ENCODE results near the gene PEAR1. TPM values are rescaled to one million over a fixed set of nuclear protein-coding genes. Genes with fewer than 3 reads are reported as not detected.

PEAR1 gene
- total RNA-seq, 1 experiment from 2014 or later = 0.39 TPM

GRCh38 chr1:156936191-156936590, 42.7 kb downstream of the PEAR1 start:
- no peak overlapping the region for H3K14ac ChIP-seq (ENCODE audit: insufficient read depth, low read length)
- H3K4me3 Mint-ChIP-seq = no peak overlapping the region
- no peak overlapping the region for H4K91ac ChIP-seq (ENCODE audit: insufficient read length, low read depth, low read length)
- H2BK5ac ChIP-seq (ENCODE audit: insufficient read length, low read length) = no peak overlapping the region
- H3K4me2 ChIP-seq (ENCODE audit: insufficient read depth, insufficient read length, low read length) = no peak overlapping the region
- no peaks in the 10 kb centered on the region for H3K9me3 Mint-ChIP-seq
- no peak overlapping the region for H3K18ac ChIP-seq (ENCODE audit: insufficient read length, low read depth, low read length)
- no peak overlapping the region for H4K8ac ChIP-seq (replicated peaks; ENCODE audit: insufficient read length, low read depth, low read length)
- H3K9me3 ChIP-seq (ENCODE audit: control insufficient read depth, low read depth, low read length) = no peaks in the 10 kb centered on the region
- H2BK12ac ChIP-seq (ENCODE audit: insufficient read length, low read depth, low read length) = no peak overlapping the region
- peaks cover 17 to 57% (median 56%) of the 10 kb centered on the region in 3 experiments; a peak in 6 of 7 replicates for H3K36me3 Mint-ChIP-seq (ENCODE audit: insufficient read depth in 1 of 3, low read depth in 3 of 3)
- no peak for TF ChIP-seq CTCF (conservative IDR thresholded peaks at IDR 0.05)
- H3K23me2 ChIP-seq (ENCODE audit: insufficient read length, low read depth, low read length, poor library complexity, severe bottlenecking) = no peaks in the 10 kb centered on the region
- no peak overlapping the region; a peak in 1 of 7 replicates for H3K27ac Mint-ChIP-seq
- H3K9ac ChIP-seq (ENCODE audit: extremely low read depth, insufficient read length, low read length) = no peak overlapping the region
- H3K56ac ChIP-seq (ENCODE audit: insufficient read length, low read depth, low read length) = no peak overlapping the region
- H3K4me1 Mint-ChIP-seq = peaks cover 28 to 38% of the 10 kb centered on the region in 2 experiments
- H3K23ac ChIP-seq (ENCODE audit: insufficient read length, low read depth, low read length) = no peak overlapping the region
- H3K79me1 ChIP-seq (ENCODE audit: insufficient read depth, low read depth, low read length, poor library complexity, severe bottlenecking) = no peaks in the 10 kb centered on the region
- H3K27me3 Mint-ChIP-seq (ENCODE audit: low read depth) = peaks cover 6% of the 10 kb centered on the region
- no peak overlapping the region for H3K4ac ChIP-seq (ENCODE audit: low read depth, low read length)
- H3K79me2 ChIP-seq (ENCODE audit: insufficient read depth, low read length) = no peaks in the 10 kb centered on the region
- H3K27ac ChIP-seq (ENCODE audit: insufficient read length, low read depth, low read length) = no peak overlapping the region
- no peak overlapping the region for H2BK20ac ChIP-seq (ENCODE audit: low read depth, low read length, poor library complexity, severe bottlenecking)
- no CpG with 5 or more reads among the region's 5 CpGs for WGBS (ENCODE audit: extremely low coverage, insufficient read length, low lambda C conversion rate)
- no peak overlapping the region for H3T11ph ChIP-seq (ENCODE audit: low read length)
- no peak overlapping the region for H2AFZ ChIP-seq (ENCODE audit: low read length)
- no peak overlapping the region for H2BK15ac ChIP-seq (ENCODE audit: low read depth, low read length)
- no peak overlapping the region for H4K5ac ChIP-seq (ENCODE audit: insufficient read length, low read depth, low read length)
- H2BK120ac ChIP-seq (ENCODE audit: low read depth, low read length, poor library complexity, severe bottlenecking) = no peak overlapping the region
- no peak for DNase-seq
- H2AK5ac ChIP-seq (ENCODE audit: insufficient read length, low read length) = no peak overlapping the region
- H3K27me3 ChIP-seq (ENCODE audit: insufficient read depth, low read length) = no peaks in the 10 kb centered on the region
- no peaks in the 10 kb centered on the region for H4K20me1 ChIP-seq (ENCODE audit: control insufficient read depth, insufficient read depth, insufficient read length)
- no peaks in the 10 kb centered on the region for H3K4me1 ChIP-seq (ENCODE audit: insufficient read depth, low read length)
